GM12865 (cell line): ENCODE results near the gene RAB30.
A peak's percentile ranks its signal among the peaks of the same experiment; 100 is the strongest.

Experiments used
- DNase-seq: peaks from one replicate; pipeline ENCODE4 v3.0.0; 2010; ENCODE audit warnings: low read depth
- H3K4me3 ChIP-seq: 2 replicates; pipeline ENCODE4 v1.5.1; 2011; ENCODE audit warnings: mild to moderate bottlenecking, low read depth, low read length, control low read depth
- TF ChIP-seq, protein P1 (sequence below): IDR thresholded peaks from 2 replicates; pipeline ENCODE4 v1.5.1; 2011; ENCODE audit warnings: low read length, control low read depth, low read depth, inconsistent platforms; ENCODE audit not compliant: insufficient read depth; ENCODE audit errors: missing control alignments

RAB30 gene, protein sequence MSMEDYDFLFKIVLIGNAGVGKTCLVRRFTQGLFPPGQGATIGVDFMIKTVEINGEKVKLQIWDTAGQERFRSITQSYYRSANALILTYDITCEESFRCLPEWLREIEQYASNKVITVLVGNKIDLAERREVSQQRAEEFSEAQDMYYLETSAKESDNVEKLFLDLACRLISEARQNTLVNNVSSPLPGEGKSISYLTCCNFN

DNA sequence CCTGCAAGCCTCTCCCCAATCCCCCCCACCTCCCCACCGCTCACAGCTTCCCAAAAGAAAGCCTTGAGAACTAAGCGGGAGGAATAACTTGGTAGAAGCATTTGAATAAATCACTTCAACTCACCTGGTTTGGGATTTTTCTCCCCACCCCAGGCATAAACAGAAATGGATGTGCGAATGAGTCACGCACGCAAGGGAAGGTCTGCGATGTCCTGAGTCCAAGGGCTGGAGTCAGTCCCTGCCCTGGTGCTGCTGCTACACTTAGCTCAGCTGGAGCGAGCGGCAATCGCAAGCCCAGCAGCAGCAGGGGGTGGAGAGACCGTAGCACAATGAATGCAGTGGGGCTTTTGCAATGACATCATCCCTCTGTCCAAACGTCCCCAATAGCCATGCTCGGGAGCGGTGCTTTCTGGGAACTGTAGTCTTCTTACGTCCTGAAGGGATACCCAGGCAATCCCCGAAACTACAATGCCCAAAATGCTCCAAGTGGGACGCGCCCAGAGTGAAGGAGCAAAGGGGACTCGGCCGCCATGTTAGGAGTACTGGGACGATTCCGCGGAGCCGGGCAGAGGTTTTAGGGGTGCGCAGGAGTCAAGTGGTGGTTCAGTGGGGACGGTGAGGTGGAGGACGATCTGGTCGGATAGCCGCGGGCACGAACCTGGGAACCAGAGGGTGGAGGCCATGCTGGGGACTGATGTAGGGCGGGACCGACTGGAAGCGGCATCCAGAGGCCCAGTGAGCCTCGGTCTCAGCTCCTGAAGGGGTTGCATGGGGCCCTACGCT lies at the start of gene RAB30:
Gene RAB30, minus strand, starts transcription at position 331 of the 783 bp plus-strand sequence. CDS start 74,581 bp downstream, outside the sequence.
- peak within 1 kb of the TSS; percentile 92 for H3K4me3 ChIP-seq
- TF ChIP-seq, protein P1, sequence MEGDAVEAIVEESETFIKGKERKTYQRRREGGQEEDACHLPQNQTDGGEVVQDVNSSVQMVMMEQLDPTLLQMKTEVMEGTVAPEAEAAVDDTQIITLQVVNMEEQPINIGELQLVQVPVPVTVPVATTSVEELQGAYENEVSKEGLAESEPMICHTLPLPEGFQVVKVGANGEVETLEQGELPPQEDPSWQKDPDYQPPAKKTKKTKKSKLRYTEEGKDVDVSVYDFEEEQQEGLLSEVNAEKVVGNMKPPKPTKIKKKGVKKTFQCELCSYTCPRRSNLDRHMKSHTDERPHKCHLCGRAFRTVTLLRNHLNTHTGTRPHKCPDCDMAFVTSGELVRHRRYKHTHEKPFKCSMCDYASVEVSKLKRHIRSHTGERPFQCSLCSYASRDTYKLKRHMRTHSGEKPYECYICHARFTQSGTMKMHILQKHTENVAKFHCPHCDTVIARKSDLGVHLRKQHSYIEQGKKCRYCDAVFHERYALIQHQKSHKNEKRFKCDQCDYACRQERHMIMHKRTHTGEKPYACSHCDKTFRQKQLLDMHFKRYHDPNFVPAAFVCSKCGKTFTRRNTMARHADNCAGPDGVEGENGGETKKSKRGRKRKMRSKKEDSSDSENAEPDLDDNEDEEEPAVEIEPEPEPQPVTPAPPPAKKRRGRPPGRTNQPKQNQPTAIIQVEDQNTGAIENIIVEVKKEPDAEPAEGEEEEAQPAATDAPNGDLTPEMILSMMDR, result no peak
- DNase-seq, result peak; percentile 99

DNA sequence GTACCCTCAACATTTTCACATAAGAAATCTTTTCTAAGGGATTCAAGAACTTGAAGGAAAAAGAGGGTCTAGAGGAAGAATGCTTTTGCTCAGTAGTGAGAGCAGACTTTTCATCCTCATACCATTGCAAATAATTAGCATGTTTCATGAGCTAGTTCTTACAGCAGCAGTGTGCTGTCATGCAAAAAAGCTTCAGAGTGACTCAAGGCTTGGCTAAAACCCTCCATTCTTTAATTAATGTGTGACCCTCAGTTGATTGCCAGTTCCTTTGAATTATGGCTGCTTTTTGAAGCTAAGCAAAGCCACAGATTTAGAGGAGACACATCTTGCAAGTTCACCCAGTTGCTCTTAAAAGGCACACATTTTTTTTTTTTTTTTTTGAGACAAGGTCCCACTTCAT lies 48.6 kb upstream of the RAB30 start:
- no peak overlapping the region for H3K4me3 ChIP-seq
- TF ChIP-seq, protein P1, result no peak
- no peak for DNase-seq

DNA sequence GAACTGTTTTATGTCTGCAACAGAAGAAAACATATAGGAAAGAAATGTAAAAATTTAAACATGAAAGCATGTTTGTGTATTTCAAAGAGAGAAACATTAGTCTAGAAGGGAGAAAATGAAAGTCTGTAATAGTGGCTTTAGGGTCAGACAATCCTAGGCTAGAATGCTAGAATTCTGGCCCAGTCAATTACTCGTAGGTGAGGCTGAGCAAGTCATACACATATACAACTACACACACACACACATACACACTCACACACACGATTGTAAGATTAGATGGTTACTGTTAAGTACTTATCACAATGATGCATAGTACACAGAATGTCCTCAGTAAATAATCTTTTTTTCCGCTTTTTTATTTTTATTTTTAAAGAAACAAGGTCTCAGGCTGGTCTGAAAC lies 47.5 kb upstream of the RAB30 start:
- no peak for DNase-seq
- H3K4me3 ChIP-seq, result no peak overlapping the region
- TF ChIP-seq, protein P1, result no peak

DNA sequence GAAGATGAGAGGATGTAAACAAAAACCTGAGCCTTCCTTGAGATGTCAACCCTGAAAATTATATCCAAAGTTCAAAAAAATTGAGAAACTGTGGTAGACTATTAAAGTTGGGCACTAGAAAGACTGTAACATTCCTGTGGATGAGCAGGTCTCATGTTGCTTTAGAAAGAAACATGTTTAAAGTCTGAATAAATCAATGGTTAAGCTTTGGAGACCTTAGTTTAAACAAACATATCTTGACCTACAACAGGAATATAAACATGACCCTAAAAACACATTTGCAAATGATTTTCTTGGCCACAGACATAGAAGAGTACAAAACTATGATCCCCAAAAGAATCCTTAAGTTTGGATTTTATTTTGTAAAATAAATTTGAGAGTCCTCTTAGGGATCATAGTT lies 47.1 kb upstream of the RAB30 start:
- TF ChIP-seq, protein P1, result no peak
- no peak for DNase-seq
- no peak overlapping the region for H3K4me3 ChIP-seq

DNA sequence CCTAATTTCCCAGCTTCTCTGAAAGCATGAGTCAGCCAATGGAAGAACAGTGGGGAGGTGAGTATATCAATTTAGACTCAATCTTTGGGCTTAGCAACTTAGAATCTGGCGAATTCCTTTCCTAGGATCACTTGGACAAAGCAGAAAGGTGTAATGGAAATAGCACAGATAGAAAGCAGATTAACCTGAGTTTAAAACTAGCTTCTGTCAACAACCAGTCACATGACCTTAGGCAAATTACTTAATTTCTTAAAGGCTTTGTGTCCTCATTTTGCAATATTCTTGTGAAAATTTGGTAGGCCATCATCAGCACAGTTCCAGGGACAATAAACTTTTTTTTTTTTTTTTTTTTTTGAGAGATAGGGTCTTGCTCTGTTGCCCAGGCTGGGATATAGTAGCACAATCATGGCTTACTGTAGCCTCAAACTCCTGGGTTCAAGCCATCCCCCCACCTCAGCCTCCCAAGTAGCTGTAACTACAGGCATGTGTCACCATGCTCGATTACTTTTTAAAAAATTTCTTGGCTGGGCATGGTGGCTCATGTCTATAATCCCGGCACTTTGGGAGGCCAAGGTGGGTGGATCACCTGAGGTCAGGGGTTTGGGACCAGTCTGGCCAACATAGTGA lies 44.4 kb upstream of the RAB30 start:
- DNase-seq, result no peak
- peak overlapping the region; percentile 70; the same call in 1 of the 2 replicates for H3K4me3 ChIP-seq
- TF ChIP-seq, protein P1, result no peak

DNA sequence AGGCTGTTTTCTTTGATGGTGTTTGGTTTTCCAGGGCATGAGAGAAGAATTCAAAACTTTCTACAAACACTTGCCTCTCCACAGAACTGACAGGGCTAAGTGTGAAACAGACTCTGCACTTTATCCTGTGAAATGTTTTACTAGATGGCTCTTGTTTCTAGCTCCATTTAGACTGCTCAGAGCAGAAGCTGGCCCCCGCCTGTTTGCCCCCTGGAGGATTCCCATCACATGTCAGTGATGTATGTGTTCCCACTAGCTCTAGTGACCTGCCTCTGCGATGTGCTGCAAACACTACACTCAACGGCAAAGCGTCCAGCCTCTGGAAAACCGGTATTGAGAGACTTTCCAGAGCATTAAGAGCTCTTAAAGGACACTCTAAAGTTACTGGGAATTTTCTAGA lies 43.9 kb upstream of the RAB30 start:
- no peak overlapping the region for H3K4me3 ChIP-seq
- DNase-seq, result no peak
- TF ChIP-seq, protein P1, result no peak
